Measurements from ENCODE around the gene ZNF609.

DNA sequence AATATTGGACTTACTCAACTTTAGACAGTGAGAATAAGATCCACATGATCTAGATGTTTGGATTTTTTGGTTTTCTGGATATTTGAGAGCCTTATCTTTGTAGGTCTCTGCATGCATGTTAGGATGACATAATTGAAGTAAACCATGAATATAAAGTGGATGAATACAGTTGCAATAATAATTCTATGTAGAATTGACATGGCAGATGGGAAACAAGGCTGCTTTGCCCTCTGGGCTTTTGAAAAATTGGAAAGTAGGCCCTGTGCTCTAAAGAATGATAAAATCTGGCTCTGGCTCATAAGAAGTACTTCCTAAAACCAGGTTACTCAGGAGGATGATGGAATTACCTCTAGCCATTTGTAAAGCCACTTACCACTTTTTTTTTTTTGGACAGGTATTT is 86.9 kb downstream of the ZNF609 start:
- TF ChIP-seq, protein P1, sequence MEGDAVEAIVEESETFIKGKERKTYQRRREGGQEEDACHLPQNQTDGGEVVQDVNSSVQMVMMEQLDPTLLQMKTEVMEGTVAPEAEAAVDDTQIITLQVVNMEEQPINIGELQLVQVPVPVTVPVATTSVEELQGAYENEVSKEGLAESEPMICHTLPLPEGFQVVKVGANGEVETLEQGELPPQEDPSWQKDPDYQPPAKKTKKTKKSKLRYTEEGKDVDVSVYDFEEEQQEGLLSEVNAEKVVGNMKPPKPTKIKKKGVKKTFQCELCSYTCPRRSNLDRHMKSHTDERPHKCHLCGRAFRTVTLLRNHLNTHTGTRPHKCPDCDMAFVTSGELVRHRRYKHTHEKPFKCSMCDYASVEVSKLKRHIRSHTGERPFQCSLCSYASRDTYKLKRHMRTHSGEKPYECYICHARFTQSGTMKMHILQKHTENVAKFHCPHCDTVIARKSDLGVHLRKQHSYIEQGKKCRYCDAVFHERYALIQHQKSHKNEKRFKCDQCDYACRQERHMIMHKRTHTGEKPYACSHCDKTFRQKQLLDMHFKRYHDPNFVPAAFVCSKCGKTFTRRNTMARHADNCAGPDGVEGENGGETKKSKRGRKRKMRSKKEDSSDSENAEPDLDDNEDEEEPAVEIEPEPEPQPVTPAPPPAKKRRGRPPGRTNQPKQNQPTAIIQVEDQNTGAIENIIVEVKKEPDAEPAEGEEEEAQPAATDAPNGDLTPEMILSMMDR (IDR thresholded peaks at IDR 0.05): no peak
- TF ChIP-seq POLR2A (IDR thresholded peaks at IDR 0.05): no peak

Measured in lower leg skin (tissue), 3 donors.